Frontal cortex (tissue), 4 donors: ENCODE data around the gene PIGN. TPM values are rescaled to one million over a fixed set of nuclear protein-coding genes. Genes with fewer than 3 reads are reported as not detected.
"Not testable (repeated sequence)": the region's sequence is repeated elsewhere in the genome, so short reads cannot be mapped to it uniquely, and the experiment has no call there.

Experiments used
- DNase-seq, 2 donors: peaks; one replicate each; pipeline ENCODE4 v3.0.0; 2012; ENCODE audit warnings: low spot score in 2 of 2
- FAIRE-seq: peaks from 2 replicates; lab custom pipeline; 2012; peaks lifted over from hg19 to GRCh38; lab: Jason Lieb, UNC
- total RNA-seq: library from RNA; depleted of rRNA; stranded (reverse); fragments of >200 nt; gene quantifications from one replicate; pipeline ENCODE4 v1.2.3, GENCODE V29; 2014
- donor health status: control.
- donor health status: control.
- donor health status: control.

The PIGN gene
- total RNA-seq, 1 donor from 2014 or later, result 50.1 TPM

GRCh38 chr18:62186499-62186773 lies 420 bp downstream of the PIGN start:
- no peak for FAIRE-seq
- DNase-seq, result no peak

DNA sequence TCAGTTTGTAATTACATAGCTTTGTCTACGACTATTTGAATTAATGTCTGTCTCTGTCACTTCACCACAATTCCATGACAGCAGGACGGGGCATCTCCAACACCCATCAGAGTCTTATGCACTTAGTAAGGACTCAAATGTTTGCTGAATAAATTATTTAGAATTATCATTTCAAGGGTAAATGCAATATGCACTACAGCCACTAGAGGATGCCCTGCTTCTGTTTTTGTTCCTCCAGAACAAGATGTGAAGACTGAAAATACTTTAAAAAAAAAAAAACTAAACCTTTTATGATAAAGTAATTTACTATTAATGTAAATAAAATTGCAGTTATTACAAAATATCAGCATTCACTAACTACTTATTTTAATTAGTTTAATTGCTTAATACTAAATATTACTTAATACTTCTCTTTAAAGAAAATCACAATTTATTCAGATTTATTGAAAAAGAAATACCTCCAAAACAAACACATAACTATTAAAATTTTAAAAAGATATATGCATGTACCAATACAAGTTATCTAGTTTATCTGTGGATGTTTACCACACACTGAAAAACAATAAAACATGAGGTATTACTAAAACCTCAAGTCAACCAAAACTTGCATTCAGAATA lies 3.2 kb downstream of the PIGN start:
- peak; percentile 95 for FAIRE-seq
- peak; percentile 19 to 24 for DNase-seq

GRCh38 chr18:62182220-62182619 lies 4.6 kb downstream of the PIGN start:
- FAIRE-seq (no peak), DNase-seq (no peak)

DNA sequence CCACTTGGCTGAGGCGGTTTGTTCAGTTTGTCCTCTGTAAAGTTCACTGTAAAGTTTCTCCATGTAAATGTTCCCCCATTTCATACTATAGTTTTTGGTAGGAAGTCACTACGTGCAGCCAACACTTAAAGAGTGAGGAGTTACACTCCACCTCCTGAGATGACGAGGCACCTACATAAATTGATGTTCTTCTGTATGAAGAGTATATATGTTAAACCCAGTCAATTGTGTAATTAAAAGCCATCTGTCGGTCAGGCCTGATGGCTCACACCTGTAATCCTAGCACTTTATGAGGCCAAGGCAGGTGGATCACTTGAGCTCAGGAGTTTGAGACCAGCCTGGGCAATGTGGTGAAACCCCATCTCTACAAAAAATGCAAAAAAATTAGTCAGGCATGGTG lies 7.6 kb downstream of the PIGN start:
- no peak for FAIRE-seq
- DNase-seq, result no peak

GRCh38 chr18:62177271-62177670 lies 9.6 kb downstream of the PIGN start:
- FAIRE-seq (no peak), DNase-seq (no peak)

DNA sequence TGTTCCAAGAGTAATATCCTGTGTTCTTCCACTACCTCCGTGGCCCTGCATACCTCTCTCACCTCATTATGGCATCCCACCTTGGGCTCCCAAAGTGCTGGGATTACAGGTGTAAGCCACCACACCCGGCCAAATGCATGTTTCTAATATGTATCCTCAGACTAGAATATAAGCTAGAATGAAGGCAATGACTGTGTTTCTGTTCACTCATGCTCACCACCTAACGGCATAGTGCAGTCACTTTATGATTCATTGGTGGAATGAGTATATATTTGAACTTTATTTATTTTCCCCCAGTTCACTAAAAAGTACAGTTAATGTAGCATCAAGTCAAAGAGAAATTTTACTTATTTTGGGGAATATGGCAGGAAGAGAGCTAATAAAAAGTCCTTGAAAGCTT lies 11.3 kb downstream of the PIGN start:
- no peak for DNase-seq
- FAIRE-seq, result no peak

GRCh38 chr18:62172298-62172697 lies 14.6 kb downstream of the PIGN start:
- FAIRE-seq, result peak; percentile 33
- DNase-seq, result no peak

DNA sequence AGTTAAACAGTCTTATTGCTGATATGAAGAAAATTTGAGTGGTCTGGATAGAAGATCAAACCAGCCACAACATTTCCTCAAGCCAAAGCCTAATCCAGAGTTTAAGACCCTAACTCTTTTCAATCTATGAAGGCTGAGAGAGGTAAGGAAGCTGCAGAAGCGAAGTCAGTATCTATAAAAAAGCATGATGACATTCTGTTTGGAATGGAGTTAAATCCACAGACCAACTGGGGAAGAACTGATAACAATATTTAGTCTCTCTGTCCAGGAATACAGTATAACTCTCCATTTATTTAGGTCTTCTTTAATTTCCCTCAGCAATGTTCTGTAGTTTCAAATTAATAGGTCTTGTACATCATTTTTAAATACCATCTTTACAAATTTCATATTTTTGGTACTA lies 16.0 kb downstream of the PIGN start:
- FAIRE-seq (no peak), DNase-seq (no peak)

GRCh38 chr18:62166524-62166923 lies 20.3 kb downstream of the PIGN start:
- DNase-seq, FAIRE-seq: not testable (repeated sequence)

DNA sequence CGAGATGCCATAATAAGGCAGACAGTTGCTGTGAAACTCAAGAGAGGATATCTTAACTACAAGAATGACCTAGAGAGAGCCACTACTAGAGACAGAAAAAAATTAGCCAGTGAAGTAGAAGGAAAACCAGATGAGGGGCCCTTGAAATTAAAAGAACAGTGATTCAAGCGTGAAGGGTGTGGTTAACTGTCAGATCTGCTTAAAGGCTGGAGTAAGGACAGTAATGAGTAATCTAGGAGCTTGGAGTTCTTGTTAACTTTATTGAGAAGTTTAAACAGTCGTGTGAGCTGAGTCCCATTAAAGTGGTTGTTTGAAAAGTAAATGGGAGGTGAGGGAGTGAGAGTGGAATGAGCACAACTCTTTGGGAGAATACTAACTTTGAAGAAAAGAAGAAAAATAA lies 21.3 kb downstream of the PIGN start:
- FAIRE-seq, result no peak

GRCh38 chr18:62164855-62165487 lies 21.9 kb downstream of the PIGN start:
- DNase-seq (no peak), FAIRE-seq (no peak)

More for the DNA sequence above, 21.3 kb downstream of the PIGN start:
- no peak for DNase-seq

GRCh38 chr18:62164310-62164709 lies 22.5 kb downstream of the PIGN start:
- DNase-seq (no peak), FAIRE-seq (no peak)

DNA sequence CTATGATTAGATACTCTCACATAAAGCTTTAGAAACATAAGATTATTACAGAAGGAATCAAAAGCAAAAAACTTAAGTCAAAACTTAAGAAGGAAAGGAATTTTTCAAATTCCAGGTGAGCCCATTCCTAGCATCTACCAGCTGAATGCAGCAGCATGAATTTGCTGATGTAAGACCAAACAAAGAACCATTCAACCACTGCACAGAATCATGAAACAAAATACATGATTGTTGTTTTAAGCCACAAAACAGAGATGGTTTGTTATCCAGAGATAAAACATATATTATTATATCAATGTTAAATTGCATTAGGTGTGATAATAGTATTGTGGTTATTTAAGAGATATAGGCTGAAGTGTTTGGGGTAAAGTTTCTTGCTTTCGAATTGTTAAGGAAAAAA lies 29.0 kb downstream of the PIGN start:
- FAIRE-seq (peak; percentile 93), DNase-seq (no peak)

- DNase-seq, result no peak
- FAIRE-seq, result no peak
These were observed 34.0 kb downstream of the PIGN start for GRCh38 chr18:62152844-62153243.

- FAIRE-seq (no peak), DNase-seq (no peak)
These were observed 35.6 kb downstream of the PIGN start for GRCh38 chr18:62151068-62151771.

GRCh38 chr18:62144338-62144737 lies 42.5 kb downstream of the PIGN start:
- FAIRE-seq (no peak), DNase-seq (no peak)

DNA sequence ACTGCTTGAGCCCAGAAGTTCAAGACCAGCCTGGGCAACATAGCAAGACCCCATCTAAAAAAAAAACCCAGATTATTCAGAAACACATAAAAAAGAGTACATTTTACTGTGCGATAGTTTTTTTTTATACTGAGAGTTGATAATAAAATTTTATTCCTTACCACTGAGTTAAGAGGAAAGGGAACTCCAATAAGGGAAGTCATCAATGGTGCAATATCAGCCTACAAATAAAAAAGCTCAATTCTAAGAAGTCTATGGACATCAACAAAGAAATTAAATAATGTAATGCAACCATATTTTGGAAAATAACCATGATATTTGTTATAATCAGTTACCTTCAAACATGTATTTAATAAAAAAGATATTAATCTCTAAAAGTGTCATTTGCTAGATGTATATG lies 46.6 kb downstream of the PIGN start:
- FAIRE-seq (no peak), DNase-seq (no peak)

DNA sequence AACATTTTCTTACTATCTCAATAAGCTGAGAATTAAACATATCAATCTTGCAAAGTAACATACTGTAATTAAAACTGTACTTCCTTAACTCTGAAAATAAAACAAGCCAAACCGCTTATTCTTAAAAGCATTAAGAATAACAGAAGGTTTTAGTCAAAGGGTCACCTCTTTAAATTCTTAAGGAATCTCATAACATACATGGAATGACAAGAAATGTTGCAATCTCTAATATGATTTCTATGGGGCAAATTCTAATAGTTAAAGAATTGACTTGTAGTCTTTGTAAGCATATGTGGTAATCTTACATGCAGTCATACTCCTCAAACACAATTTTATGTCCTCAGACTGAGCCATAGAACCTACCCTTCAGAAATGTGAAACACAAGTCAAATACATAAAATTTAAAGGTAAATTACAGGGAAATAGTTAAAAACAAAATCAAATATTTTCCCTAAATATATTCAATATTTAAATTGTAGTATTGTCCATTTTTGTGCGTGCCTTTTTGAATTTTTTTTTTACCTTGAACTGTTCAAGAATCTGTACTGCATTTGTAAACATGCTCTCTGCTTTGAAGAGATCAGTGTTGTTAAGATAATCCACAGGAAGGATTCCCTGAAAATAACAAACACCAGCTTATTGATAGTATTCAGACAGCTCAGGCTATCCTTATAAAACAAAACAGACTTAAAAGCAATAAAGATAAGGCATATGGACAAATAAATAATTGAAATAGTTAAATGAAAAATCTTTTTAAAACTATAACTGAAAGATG lies 48.2 kb downstream of the PIGN start:
- FAIRE-seq (no peak), DNase-seq (no peak)

- DNase-seq (peak; percentile 1 to 22), FAIRE-seq (peak; percentile 84)
These were observed 55.5 kb downstream of the PIGN start for GRCh38 chr18:62131301-62131909.

GRCh38 chr18:62128157-62128556 lies 58.7 kb downstream of the PIGN start:
- FAIRE-seq, result no peak
- DNase-seq, result no peak
